Parathyroid adenoma (tissue), 2 donors: ENCODE results near the gene RNPEPL1.

ENCODE experiments used
- H2AFZ ChIP-seq: fragments of 300-600 bp; sonication (generic); one replicate; pipeline ENCODE4 v1.7.0; 2017; ENCODE audit warnings: antibody characterized with exemption, mild to moderate bottlenecking
- H3K27ac ChIP-seq: fragments of 300-600 bp; sonication (generic); one replicate; pipeline ENCODE4 v1.7.0; 2017
- H3K27me3 ChIP-seq: fragments of 300-600 bp; sonication (generic); one replicate; pipeline ENCODE4 v1.7.0; 2017; ENCODE audit warnings: low read length; ENCODE audit not compliant: control insufficient read depth, insufficient read depth
- H3K36me3 ChIP-seq: fragments of 300-600 bp; sonication (generic); one replicate; pipeline ENCODE4 v1.7.0; 2017; ENCODE audit warnings: low read length; ENCODE audit not compliant: control insufficient read depth, insufficient read depth
- H3K4me1 ChIP-seq: fragments of 300-600 bp; sonication (generic); one replicate; pipeline ENCODE4 v1.7.0; 2017; ENCODE audit warnings: control low read depth
- H3K4me2 ChIP-seq: fragments of 300-600 bp; sonication (generic); one replicate; pipeline ENCODE4 v1.7.0; 2017; ENCODE audit warnings: low read length
- H3K4me3 ChIP-seq: fragments of 300-600 bp; sonication (generic); one replicate; pipeline ENCODE4 v1.7.0; 2017; ENCODE audit warnings: low read depth, low read length
- H3K79me2 ChIP-seq: fragments of 300-600 bp; sonication (generic); one replicate; pipeline ENCODE4 v1.7.0; 2017; ENCODE audit warnings: control low read depth
- H3K9ac ChIP-seq: fragments of 300-600 bp; sonication (generic); one replicate; pipeline ENCODE4 v1.7.0; 2017; ENCODE audit warnings: mild to moderate bottlenecking
- H3K9me3 ChIP-seq: fragments of 300-600 bp; sonication (generic); one replicate; pipeline ENCODE4 v1.7.0; 2017; ENCODE audit warnings: low read length; ENCODE audit not compliant: control insufficient read depth
- TF ChIP-seq, protein P1 (sequence below): fragments of 300-600 bp; sonication (generic); IDR thresholded peaks from one replicate; pipeline ENCODE4 v1.7.0; 2017; ENCODE audit warnings: antibody characterized with exemption, mild to moderate bottlenecking
- donor health status: primary hyperparathyroidism.

Gene RNPEPL1

DNA sequence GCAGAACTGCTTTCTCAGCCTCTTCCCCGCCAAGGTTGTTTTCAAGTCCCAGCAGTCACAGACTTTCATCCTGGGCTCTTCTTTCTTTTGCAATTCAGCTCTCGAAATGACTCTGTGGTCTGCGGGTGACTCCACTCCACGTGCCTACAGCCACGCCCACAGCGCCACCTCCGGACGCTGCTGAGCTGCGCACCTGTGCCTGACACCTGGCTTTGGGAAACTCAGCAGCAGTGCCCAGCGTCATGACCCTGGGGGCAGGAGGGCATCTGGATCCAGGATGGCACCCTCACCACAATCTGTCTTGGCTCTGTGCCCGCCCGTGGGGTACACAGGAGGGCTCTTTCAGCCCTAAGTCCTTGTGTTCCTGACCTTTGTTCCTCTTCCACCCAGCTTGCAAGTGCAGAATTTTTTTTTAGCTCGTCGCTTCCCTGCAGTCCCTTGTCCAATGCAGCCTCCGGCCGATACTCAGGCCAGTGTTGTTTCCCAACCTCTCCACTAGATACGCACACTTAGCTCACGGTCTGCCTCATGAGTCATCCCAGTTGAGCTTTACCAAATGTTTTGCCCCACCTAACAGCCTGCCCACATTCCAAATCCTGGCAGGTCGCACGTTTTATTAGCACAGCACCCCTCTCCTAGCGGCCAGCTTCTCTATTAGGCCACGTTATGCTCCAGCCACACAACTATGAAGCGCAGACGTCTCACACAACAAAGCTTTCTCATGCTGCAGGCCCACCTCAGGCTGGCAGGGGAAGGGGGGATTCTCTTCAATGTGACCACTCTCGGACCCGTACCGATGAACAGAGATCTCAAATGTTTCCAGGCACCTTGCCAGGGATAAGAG is 11.7 kb downstream of the RNPEPL1 start:
- Histone ChIP-seq H3K36me3 (no peaks in the 10 kb centered on the region), H3K4me3 (no peak overlapping the region), H3K4me1 (peaks cover 6% of the 10 kb centered on the region), H3K9ac (no peak overlapping the region), H2AFZ (no peak overlapping the region), H3K27me3 (no peaks in the 10 kb centered on the region), H3K9me3 (no peaks in the 10 kb centered on the region), H3K79me2 (peaks cover 39% of the 10 kb centered on the region), H3K27ac (no peak overlapping the region), H3K4me2 (no peak overlapping the region)
- TF ChIP-seq, protein P1, sequence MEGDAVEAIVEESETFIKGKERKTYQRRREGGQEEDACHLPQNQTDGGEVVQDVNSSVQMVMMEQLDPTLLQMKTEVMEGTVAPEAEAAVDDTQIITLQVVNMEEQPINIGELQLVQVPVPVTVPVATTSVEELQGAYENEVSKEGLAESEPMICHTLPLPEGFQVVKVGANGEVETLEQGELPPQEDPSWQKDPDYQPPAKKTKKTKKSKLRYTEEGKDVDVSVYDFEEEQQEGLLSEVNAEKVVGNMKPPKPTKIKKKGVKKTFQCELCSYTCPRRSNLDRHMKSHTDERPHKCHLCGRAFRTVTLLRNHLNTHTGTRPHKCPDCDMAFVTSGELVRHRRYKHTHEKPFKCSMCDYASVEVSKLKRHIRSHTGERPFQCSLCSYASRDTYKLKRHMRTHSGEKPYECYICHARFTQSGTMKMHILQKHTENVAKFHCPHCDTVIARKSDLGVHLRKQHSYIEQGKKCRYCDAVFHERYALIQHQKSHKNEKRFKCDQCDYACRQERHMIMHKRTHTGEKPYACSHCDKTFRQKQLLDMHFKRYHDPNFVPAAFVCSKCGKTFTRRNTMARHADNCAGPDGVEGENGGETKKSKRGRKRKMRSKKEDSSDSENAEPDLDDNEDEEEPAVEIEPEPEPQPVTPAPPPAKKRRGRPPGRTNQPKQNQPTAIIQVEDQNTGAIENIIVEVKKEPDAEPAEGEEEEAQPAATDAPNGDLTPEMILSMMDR = no peak

GRCh38 chr2:240581811-240582210 is 13.5 kb downstream of the RNPEPL1 start:
- TF ChIP-seq, protein P1 = no peak

GRCh38 chr2:240582781-240583180 is 14.5 kb downstream of the RNPEPL1 start:
- H3K27me3 ChIP-seq = no peaks in the 10 kb centered on the region
- H3K4me3 ChIP-seq = no peak overlapping the region
- TF ChIP-seq, protein P1 = no peak
- no peak overlapping the region for H2AFZ ChIP-seq
- peaks cover 15% of the 10 kb centered on the region for H3K4me1 ChIP-seq
- H3K36me3 ChIP-seq = no peaks in the 10 kb centered on the region
- H3K9me3 ChIP-seq = no peaks in the 10 kb centered on the region
- no peak overlapping the region for H3K9ac ChIP-seq
- no peak overlapping the region for H3K4me2 ChIP-seq
- H3K79me2 ChIP-seq = peaks cover 58% of the 10 kb centered on the region
- no peak overlapping the region for H3K27ac ChIP-seq

More at GRCh38 chr2:240581811-240582210, 13.5 kb downstream of the RNPEPL1 start:
- H3K4me3 ChIP-seq = no peak overlapping the region
- no peak overlapping the region for H2AFZ ChIP-seq
- H3K27me3 ChIP-seq = no peaks in the 10 kb centered on the region
- peaks cover 50% of the 10 kb centered on the region for H3K79me2 ChIP-seq
- no peaks in the 10 kb centered on the region for H3K9me3 ChIP-seq
- H3K27ac ChIP-seq = no peak overlapping the region
- no peak overlapping the region for H3K9ac ChIP-seq
- no peaks in the 10 kb centered on the region for H3K36me3 ChIP-seq
- H3K4me1 ChIP-seq = peaks cover 11% of the 10 kb centered on the region
- no peak overlapping the region for H3K4me2 ChIP-seq

DNA sequence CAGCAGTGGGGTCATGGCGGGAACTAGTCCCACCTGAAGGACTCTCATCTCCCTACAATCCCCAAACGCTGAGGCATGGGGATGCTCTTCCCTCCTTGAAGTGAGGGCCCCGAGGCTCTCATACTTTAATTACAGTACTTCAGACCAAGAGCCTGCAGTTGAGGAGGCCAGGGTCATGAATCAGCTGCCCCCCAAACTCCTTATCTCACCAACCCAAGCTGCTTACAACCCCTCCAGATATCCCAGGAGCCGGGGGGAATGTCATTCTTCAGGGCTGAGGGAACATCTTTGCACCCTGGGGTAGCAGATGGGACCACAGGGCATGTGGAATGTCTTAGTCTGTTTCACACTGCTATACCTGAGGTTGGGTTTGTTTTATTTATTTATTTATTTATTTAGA is 15.5 kb downstream of the RNPEPL1 start:
- Histone ChIP-seq H3K27me3 (no peaks in the 10 kb centered on the region), H3K9me3 (no peaks in the 10 kb centered on the region), H3K4me3 (no peak overlapping the region), H3K4me1 (peaks cover 18% of the 10 kb centered on the region), H3K4me2 (no peak overlapping the region), H3K9ac (no peak overlapping the region), H3K36me3 (no peaks in the 10 kb centered on the region), H3K79me2 (peaks cover 61% of the 10 kb centered on the region), H3K27ac (no peak overlapping the region), H2AFZ (no peak overlapping the region)
- TF ChIP-seq, protein P1 = no peak
